Natural killer cell (primary cell): Measurements from ENCODE around the gene FBXO36. TPM values are rescaled to one million over a fixed set of nuclear protein-coding genes. Genes with fewer than 3 reads are reported as not detected.

Source experiments
- ATAC-seq, 3 donors: fragments of 150-1000 bp in 2 of 3; fragments of 200-7000 bp in 1 of 3; cut with Tn5 transposase; 1 replicate in 1 of 3; 2 replicates in 2 of 3; pipeline ENCODE4 v1.10.0; 2021; ENCODE audit warnings: mild to moderate bottlenecking in 2 of 3, moderate library complexity in 2 of 3
- DNase-seq, 2 donors: peaks; one replicate each; pipeline versions ENCODE4 v3.0.0 to v3.0.0-alpha.2; 2013 to 2021; ENCODE audit warnings: mixed read lengths in 1 of 2
- H3K27ac ChIP-seq: one replicate; pipeline ENCODE4 v1.5.1; 2013; ENCODE audit warnings: mild to moderate bottlenecking, low read length
- H3K27me3 ChIP-seq: one replicate; pipeline ENCODE4 v1.6.1; 2013; ENCODE audit warnings: low read length; ENCODE audit not compliant: control insufficient read depth, insufficient read depth
- H3K36me3 ChIP-seq: one replicate; pipeline ENCODE4 v1.6.1; 2013; ENCODE audit warnings: low read length; ENCODE audit not compliant: control insufficient read depth, insufficient read depth
- H3K4me1 ChIP-seq: one replicate; pipeline ENCODE4 v1.6.1; 2013; ENCODE audit warnings: low read length; ENCODE audit not compliant: control insufficient read depth, insufficient read depth
- H3K4me3 ChIP-seq: one replicate; pipeline ENCODE4 v1.5.1; 2013; ENCODE audit warnings: low read length
- H3K9me3 ChIP-seq: one replicate; pipeline ENCODE4 v1.6.1; 2013; ENCODE audit warnings: low read length; ENCODE audit not compliant: control insufficient read depth, insufficient read depth
- H3K27ac Mint-ChIP-seq, 2 donors: one replicate each; pipeline ENCODE4 v1.8.0; 2022; ENCODE audit warnings: mild to moderate bottlenecking in 2 of 2, mixed read lengths in 2 of 2, moderate library complexity in 1 of 2
- H3K27me3 Mint-ChIP-seq, 2 donors: one replicate each; pipeline ENCODE4 v1.8.0; 2022; ENCODE audit warnings: low read depth in 2 of 2, mixed read lengths in 2 of 2
- H3K36me3 Mint-ChIP-seq: one replicate; pipeline ENCODE4 v1.8.0; 2022; ENCODE audit warnings: mixed read lengths
- H3K4me1 Mint-ChIP-seq, 2 donors: one replicate each; pipeline ENCODE4 v1.8.0; 2022; ENCODE audit warnings: mixed read lengths in 2 of 2
- H3K4me3 Mint-ChIP-seq: one replicate; pipeline ENCODE4 v1.8.0; 2022; ENCODE audit warnings: mild to moderate bottlenecking, moderate library complexity, mixed read lengths
- H3K9me3 Mint-ChIP-seq, 2 donors: one replicate each; pipeline ENCODE4 v1.8.0; 2022; ENCODE audit warnings: mixed read lengths in 2 of 2
- CTCF ChIP-seq: fragments of 200-600 bp; IDR thresholded peaks from one replicate; pipeline ENCODE4 v1.8.0; 2022; ENCODE audit warnings: antibody characterized with exemption
- WGBS: methylation state at CpG from one replicate; pipeline ENCODE4 v1.1.7; 2013; ENCODE audit warnings: missing lambda C conversion rate; ENCODE audit not compliant: insufficient coverage; 5-methylcytosine and 5-hydroxymethylcytosine counted together
- intact Hi-C: fragments of 100-400 bp; cut with micrococcal nuclease; formaldehyde crosslinking; loops from one replicate; pipeline ENCODE4 v1.14.2; 2022
- total RNA-seq, 4 donors: library from RNA; stranded (reverse); fragments of 120-200 nt in 1 of 4; gene quantifications; one replicate each; pipeline versions ENCODE4 v1.2.3 to v1.2.4, GENCODE V29; 2013 to 2022

FBXO36 gene
- total RNA-seq, 3 donors from 2014 or later (not counting 1 experiment from before 2014, with no cell fraction given), result 1.2 to 1.8 (median 1.5) TPM

- peaks cover 22% of the 10 kb centered on the region for H3K36me3 ChIP-seq
- H3K4me3 ChIP-seq, result no peak overlapping the region
- H3K9me3 ChIP-seq, result no peaks in the 10 kb centered on the region
- no peak for TF ChIP-seq CTCF
- Mint-ChIP-seq H3K36me3 (peaks cover 7% of the 10 kb centered on the region), H3K27ac (peak overlapping the region; percentile 58 to 59), H3K4me1 (peaks cover 38 to 47% of the 10 kb centered on the region in 2 donors), H3K4me3 (no peak overlapping the region), H3K27me3 (no peaks in the 10 kb centered on the region), H3K9me3 (no peaks in the 10 kb centered on the region)
- no peak for ATAC-seq
- WGBS, result 100% methylated on average over 1 of the region's 2 CpGs
- no peak for DNase-seq
- no peak overlapping the region for H3K27ac ChIP-seq
- H3K27me3 ChIP-seq, result no peaks in the 10 kb centered on the region
- no peaks in the 10 kb centered on the region for H3K4me1 ChIP-seq
- intact Hi-C loops, result no loop called here
Measured at GRCh38 chr2:229882583-229882982, 39.7 kb upstream of the FBXO36 start.

- Histone ChIP-seq H3K4me1 (no peaks in the 10 kb centered on the region), H3K9me3 (no peaks in the 10 kb centered on the region), H3K27me3 (no peaks in the 10 kb centered on the region), H3K36me3 (peaks cover 6% of the 10 kb centered on the region), H3K27ac (no peak overlapping the region), H3K4me3 (no peak overlapping the region)
- TF ChIP-seq CTCF, result no peak
- no peaks in the 10 kb centered on the region for H3K9me3 Mint-ChIP-seq
- no peaks in the 10 kb centered on the region for H3K27me3 Mint-ChIP-seq
- 94% methylated on average over 4 of the region's 5 CpGs for WGBS
- ATAC-seq (no peak), DNase-seq (no peak)
- peak overlapping the region; percentile 50 to 71 for H3K27ac Mint-ChIP-seq
- H3K4me1 Mint-ChIP-seq, result peaks cover 55 to 57% of the 10 kb centered on the region in 2 donors
- intact Hi-C loops, result no loop called here
- no peak overlapping the region for H3K4me3 Mint-ChIP-seq
- H3K36me3 Mint-ChIP-seq, result no peaks in the 10 kb centered on the region
Measured at GRCh38 chr2:229884775-229885699, 37.3 kb upstream of the FBXO36 start.

GRCh38 chr2:229887441-229887840 is 34.9 kb upstream of the FBXO36 start:
- H3K36me3 ChIP-seq, result peaks cover 2% of the 10 kb centered on the region
- Mint-ChIP-seq H3K4me3 (no peak overlapping the region), H3K27ac (peak overlapping the region; percentile 10 to 68), H3K4me1 (peaks cover 53 to 56% of the 10 kb centered on the region in 2 donors), H3K36me3 (no peaks in the 10 kb centered on the region), H3K27me3 (no peaks in the 10 kb centered on the region), H3K9me3 (no peaks in the 10 kb centered on the region)
- intact Hi-C loops, result no loop called here
- H3K27me3 ChIP-seq, result no peaks in the 10 kb centered on the region
- ATAC-seq, result no peak
- 80% methylated on average over 1 of the region's 1 CpG for WGBS
- TF ChIP-seq CTCF, result no peak
- no peak for DNase-seq
- H3K9me3 ChIP-seq, result no peaks in the 10 kb centered on the region
- H3K27ac ChIP-seq, result no peak overlapping the region
- H3K4me1 ChIP-seq, result no peaks in the 10 kb centered on the region
- H3K4me3 ChIP-seq, result no peak overlapping the region
